ENCODE data around the gene QSER1. TPM values are rescaled to one million over a fixed set of nuclear protein-coding genes. Genes with fewer than 3 reads are reported as not detected.
A peak's percentile ranks its signal among the peaks of the same experiment; 100 is the strongest.
"Not testable (repeated sequence)": the region's sequence is repeated elsewhere in the genome, so short reads cannot be mapped to it uniquely, and the experiment has no call there.

QSER1 gene
- total RNA-seq, 1 donor from 2014 or later = 16.7 TPM

DNA sequence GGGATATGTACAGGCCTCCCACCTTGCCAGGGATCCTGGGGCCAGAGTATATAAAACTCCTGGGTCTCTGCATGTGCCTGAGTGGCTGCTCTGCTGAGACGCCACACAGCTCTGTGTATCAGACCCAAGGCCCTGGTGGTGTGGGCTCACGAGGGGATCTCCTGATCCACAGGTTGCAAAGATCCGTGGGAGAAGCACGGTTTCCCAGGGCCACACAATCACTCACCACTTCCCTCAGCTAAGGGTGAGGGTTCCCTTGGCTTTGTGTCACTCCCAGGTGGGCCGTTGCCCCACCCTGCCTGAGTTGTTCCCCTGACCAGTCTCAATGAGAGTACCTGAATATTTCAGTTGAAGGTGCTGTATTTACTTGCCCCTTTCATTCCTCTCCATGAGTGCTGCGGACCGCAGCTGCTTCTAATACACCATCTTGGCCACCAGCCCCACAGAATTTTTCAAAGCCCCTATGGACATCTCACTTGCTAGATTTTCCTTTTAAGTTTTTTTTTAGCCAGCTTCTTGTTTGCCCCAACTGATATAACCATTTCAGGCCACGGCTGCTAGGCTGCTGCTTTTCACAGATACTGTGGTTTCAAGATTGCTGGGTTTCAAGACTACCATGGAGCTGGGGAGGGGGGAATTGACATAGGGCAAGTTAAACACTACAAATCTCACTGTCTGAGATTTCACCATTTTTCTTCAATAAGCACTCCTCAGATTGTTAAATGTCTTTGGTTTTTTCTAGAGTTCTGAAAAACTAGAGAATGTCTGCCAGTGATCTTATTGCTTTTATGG lies 109.3 kb downstream of the QSER1 start:
- no peak for DNase-seq

DNA sequence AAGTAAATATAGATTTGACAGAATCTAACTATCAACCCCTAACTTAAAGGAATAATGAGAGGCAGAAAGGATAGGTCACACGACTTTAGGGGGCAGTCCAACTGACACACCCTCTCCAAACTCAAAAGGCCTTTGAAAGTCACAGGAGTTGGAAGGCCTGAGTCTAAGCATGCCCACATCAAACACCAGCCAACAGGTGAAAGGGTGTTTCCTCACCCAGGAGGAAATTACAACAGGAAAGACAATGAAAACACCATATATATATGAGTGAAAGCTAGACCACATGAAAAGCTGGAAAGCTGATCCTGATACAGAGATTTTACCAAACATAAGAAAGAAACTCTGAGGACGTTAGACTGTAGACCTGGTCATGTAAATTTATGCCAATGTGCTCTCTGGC lies 112.6 kb downstream of the QSER1 start:
- DNase-seq = no peak

DNA sequence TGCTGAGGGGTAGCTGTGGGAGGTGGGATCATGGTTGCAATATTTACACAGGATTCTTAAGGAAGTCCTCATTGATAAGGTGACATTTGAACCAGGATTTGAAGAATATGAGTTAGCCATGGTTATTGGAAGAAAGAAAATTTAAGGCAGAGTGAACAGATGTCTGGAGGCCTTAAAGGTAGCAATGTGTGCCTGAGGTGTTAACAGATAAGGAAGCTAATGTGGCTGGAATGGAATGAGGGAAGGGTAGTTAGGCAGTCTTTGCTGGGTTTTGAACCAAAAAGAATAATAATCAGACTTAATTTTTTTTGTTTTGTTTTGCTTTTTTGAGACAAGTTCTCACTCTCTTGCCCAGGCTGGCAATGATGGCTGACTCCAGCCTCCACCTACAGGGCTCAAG lies 113.4 kb downstream of the QSER1 start:
- DNase-seq = no peak

DNA sequence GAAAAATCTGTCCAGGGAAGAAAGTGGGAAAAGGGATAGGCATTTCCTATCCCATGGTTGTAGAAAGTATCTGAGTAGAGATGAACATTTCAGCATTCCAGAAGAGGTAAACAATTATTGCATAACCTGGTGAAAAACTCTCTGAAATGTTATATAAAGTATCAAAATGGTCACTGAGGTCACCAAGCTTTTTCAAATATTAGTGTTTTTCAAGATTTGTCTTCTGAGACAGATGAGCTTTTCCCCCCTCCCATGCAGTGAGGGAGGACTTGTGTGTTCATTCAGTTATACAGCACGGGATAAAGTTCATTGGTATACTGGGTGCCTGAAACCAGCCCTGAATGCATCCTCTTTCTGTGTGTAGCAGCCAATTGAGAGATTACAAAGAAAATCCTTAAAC lies 121.1 kb downstream of the QSER1 start:
- DNase-seq = no peak

GRCh38 chr11:33015621-33016551 lies 123.3 kb downstream of the QSER1 start, which contains the start of gene DEPDC7:
Gene DEPDC7, plus strand, starts transcription at chr11:33015878. Its CDS starts 78 bp downstream, at chr11:33015956.
- DNase-seq = peak; percentile 65

DNA sequence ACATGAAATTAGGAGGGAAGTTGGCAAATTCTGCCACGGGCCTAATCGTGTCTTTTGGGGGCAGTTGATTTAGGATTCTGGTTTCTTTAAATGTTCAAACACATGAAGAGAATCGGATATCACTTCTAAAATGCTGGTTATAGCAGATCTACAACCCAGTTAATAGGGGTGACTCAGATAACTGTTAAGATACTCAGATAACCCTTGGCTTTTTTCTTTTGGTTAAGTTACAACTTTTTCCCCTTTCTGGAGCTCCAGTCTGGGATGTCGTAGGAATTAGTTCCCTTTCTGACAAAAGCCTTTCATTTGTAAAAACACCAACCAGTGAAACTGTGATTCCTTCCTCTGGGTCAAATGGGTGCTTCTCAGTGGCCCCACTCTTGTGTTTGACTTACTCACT lies 124.0 kb downstream of the QSER1 start:
- DNase-seq = no peak

- no peak for DNase-seq
Observed at GRCh38 chr11:33017478-33017877, 124.9 kb downstream of the QSER1 start.

GRCh38 chr11:33017965-33018364 lies 125.4 kb downstream of the QSER1 start:
- no peak for DNase-seq

DNA sequence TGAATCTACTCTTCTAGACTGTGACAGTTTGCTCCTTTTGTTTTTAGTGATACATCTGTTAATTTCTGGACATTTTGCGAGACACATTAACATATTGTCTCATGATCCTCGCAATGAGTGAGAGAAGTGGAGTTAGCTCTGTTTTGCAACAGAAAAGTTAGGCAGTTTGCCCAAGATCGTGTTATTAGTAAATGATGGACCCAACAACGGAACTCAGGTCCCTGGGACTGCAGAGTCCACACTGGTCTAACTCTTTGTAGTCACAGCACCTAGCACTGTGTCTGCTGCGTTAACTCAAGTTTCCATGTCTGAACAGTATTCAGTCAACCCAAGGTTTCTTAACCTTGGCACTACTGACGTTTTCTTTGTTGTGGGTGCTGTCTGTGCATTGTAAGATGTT lies 126.2 kb downstream of the QSER1 start:
- no peak for DNase-seq

DNA sequence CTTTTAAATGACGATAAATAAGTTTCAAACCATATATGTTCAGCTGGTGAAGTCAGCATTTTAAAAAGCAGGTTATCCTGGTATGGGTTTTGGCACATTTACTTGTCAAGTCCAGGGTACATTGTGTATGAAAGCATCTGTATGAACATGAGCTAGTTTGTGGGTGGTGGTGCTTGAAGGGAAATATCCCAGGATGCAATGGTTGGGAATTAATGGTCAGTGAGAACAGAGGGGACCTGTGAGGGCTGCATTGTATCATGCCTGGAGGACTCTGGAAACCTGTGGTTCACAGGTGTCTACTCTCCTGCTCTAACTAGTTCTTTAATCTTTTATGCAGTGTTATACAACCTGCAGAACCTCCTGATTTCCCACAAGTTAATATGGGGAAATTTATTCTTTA lies 128.9 kb downstream of the QSER1 start:
- no peak for DNase-seq

- no peak for DNase-seq
Observed at GRCh38 chr11:33021937-33022336, 129.3 kb downstream of the QSER1 start.

DNA sequence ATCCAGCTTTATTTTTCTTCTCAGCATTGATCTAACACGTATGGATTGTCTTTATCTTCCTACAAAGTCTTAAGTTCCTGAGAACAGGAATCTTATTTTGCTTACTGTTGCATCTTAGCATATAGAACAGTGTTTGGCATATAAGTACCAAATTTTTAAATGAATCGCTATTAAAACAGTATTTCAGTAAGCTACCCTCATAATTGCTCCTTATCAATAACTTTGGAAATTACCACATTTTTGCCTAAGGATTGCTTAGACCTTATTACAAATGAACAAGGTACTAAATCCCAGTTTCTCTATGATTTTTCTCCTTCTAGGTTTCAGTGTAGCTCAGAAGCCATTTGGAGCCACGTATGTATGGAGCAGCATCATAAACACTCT lies 132.7 kb downstream of the QSER1 start:
- no peak for DNase-seq

DNA sequence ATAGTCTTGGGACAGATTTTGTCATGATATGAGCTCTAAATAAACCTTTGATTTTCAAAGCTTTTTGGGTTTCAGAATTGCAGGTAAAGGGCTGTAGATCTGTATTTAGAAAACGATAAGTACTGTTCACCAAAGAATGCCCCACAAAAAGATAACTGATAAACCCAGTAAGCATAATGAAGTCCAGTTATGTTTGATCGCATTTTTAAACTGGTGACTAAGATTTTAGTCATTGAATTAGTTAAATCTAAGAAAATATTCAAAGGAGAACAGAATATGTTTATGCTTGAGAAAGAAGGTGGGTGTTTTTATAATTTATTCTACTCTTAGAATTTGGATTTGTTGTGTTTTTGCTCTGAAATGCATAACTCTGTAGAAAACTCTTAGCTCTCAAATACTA lies 134.6 kb downstream of the QSER1 start:
- DNase-seq = no peak

DNA sequence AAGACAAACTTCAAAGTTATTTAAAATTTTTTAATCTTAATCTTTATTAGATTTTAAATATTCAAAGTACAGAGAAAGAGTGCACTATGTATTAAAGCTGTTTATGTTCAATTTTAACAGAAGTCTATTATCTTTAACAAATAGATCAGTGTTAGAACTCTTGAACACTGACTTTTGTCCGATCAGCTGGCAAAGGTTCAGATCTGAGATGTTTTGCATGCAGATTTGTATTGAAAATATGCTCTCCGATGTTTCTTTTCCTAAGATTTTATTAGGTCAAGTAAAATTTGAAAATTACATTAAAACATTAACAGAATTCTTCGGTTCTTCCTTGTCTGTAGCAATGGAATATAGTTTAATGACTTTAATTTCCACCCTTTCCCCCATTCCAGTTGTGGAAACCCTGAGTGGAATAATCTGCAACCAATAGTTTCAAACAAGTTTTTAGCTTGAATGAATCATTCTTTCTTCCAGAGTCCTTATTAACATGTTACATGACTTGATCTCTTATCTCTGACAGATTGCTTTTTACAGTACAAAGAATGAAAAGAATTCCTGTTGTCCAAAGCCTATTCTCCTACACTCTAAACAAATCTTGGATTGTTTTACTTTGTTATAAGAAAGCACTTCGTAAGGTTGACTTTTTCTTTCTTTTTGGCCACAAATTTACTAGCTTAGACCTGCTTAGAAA lies 135.4 kb downstream of the QSER1 start:
- DNase-seq = no peak

DNA sequence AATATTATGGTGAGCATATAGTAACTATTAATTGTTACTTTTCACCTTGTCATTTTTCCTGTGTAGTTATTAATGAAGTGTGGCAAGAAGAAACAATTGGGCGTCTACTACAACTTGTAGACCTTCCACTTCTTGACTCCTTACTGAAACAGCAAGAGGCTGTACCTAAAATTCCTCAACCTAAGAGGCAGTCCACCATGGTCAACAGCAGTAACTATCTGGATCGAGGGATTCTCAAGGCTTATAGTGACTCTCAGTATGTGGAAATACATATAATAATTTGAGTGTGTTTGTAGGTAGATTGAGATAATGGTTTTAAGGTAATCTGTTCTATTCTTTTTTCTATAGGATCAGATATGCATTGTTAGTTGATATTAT lies 135.9 kb downstream of the QSER1 start:
- no peak for DNase-seq

GRCh38 chr11:33029218-33029617 lies 136.6 kb downstream of the QSER1 start:
- DNase-seq = not testable (repeated sequence)

Other genes starting within 250 kb of the QSER1 start
- gene CCDC73, start 98.1 kb upstream of the QSER1 start, total RNA-seq = 0.09 TPM in 1 of 2 replicates, not detected in the other
- gene PRRG4, start 62.9 kb upstream of the QSER1 start, total RNA-seq = 1.2 and 1.3 TPM in 2 replicates
- 0.17 and 0.37 TPM in 2 replicates for gene DEPDC7, start 123.1 kb downstream of the QSER1 start, total RNA-seq
- 16.5 and 19.1 TPM in 2 replicates for gene TCP11L1, start 146.8 kb downstream of the QSER1 start, total RNA-seq